ENCODE measurements around the gene ZNF567.
"Not testable (repeated sequence)": the region's sequence is repeated elsewhere in the genome, so short reads cannot be mapped to it uniquely, and the experiment has no call there.

The ZNF567 gene

GRCh38 chr19:36686365-36687213 lies 823 bp upstream of the ZNF567 start:
- peaks cover 8% of the 10 kb centered on the region; the same call in 1 of the 2 replicates for H3K4me1 ChIP-seq (ENCODE audit: insufficient read depth, low read length)
- peak overlapping the region; percentile 88 for H3K4me3 ChIP-seq (ENCODE audit: low read length)
- H3K9ac ChIP-seq (ENCODE audit: low read depth, low read length), result peak overlapping the region; percentile 71
- no peaks in the 10 kb centered on the region for H3K27me3 ChIP-seq (ENCODE audit: insufficient read depth, low read length)
- WGBS, result 35% methylated on average over 19 of the region's 20 CpGs
- H3K27ac ChIP-seq (ENCODE audit: low read depth, low read length), result no peak overlapping the region
- peaks cover 18% of the 10 kb centered on the region for H3K9me3 ChIP-seq (ENCODE audit: insufficient read depth, low read depth, low read length)
- H3K36me3 ChIP-seq (ENCODE audit: insufficient read depth, low read length), result peaks cover 30% of the 10 kb centered on the region

GRCh38 chr19:36688058-36688457 lies 646 bp downstream of the ZNF567 start:
- Histone ChIP-seq H3K9ac (ENCODE audit: low read depth, low read length) (peak overlapping the region; percentile 94), H3K4me1 (ENCODE audit: insufficient read depth, low read length) (peaks cover 8% of the 10 kb centered on the region; the same call in 1 of the 2 replicates), H3K27ac (ENCODE audit: low read depth, low read length) (peak overlapping the region; percentile 61), H3K27me3 (ENCODE audit: insufficient read depth, low read length) (no peaks in the 10 kb centered on the region), H3K4me3 (ENCODE audit: low read length) (peak overlapping the region; percentile 88), H3K36me3 (ENCODE audit: insufficient read depth, low read length) (peaks cover 45% of the 10 kb centered on the region), H3K9me3 (ENCODE audit: insufficient read depth, low read depth, low read length) (peaks cover 18% of the 10 kb centered on the region)
- WGBS, result 16% methylated on average over 9 of the region's 9 CpGs

GRCh38 chr19:36707134-36707533 lies 19.7 kb downstream of the ZNF567 start:
- Histone ChIP-seq H3K27me3 (ENCODE audit: insufficient read depth, low read length) (no peaks in the 10 kb centered on the region), H3K9me3 (ENCODE audit: insufficient read depth, low read depth, low read length) (peaks cover 82% of the 10 kb centered on the region), H3K27ac (ENCODE audit: low read depth, low read length) (no peak overlapping the region), H3K4me1 (ENCODE audit: insufficient read depth, low read length) (no peaks in the 10 kb centered on the region), H3K9ac (ENCODE audit: low read depth, low read length) (no peak overlapping the region), H3K36me3 (ENCODE audit: insufficient read depth, low read length) (peaks cover 60% of the 10 kb centered on the region), H3K4me3 (ENCODE audit: low read length) (no peak overlapping the region)
- 46% methylated on average over 2 of the region's 2 CpGs for WGBS

DNA sequence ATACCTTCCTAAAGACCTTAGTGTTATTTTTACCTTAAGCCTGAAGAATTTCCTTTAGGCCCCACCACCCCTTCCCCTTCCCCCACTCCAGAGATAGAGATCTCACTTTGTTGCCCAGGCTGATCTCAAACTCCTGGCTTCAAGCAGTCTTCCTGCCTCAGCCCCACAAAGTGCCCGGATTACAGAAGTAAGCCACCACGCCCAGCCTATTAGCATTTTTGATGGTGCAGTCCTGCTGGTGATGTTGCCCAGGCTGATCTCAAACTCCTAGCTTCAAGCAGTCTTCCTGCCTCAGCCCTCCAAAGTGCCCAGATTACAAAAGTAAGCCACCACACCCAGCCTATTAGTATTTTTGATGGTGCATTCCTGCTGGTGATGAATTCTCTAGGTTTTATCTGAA lies 22.0 kb downstream of the ZNF567 start:
- Histone ChIP-seq H3K4me3 (ENCODE audit: low read length) (no peak overlapping the region), H3K9ac (ENCODE audit: low read depth, low read length) (no peak overlapping the region), H3K4me1 (ENCODE audit: insufficient read depth, low read length) (no peaks in the 10 kb centered on the region), H3K9me3 (ENCODE audit: insufficient read depth, low read depth, low read length) (peaks cover 95% of the 10 kb centered on the region), H3K27me3 (ENCODE audit: insufficient read depth, low read length) (no peaks in the 10 kb centered on the region), H3K36me3 (ENCODE audit: insufficient read depth, low read length) (peaks cover 74% of the 10 kb centered on the region), H3K27ac (ENCODE audit: low read depth, low read length) (no peak overlapping the region)
- WGBS, result 97% methylated on average over 2 of the region's 2 CpGs

DNA sequence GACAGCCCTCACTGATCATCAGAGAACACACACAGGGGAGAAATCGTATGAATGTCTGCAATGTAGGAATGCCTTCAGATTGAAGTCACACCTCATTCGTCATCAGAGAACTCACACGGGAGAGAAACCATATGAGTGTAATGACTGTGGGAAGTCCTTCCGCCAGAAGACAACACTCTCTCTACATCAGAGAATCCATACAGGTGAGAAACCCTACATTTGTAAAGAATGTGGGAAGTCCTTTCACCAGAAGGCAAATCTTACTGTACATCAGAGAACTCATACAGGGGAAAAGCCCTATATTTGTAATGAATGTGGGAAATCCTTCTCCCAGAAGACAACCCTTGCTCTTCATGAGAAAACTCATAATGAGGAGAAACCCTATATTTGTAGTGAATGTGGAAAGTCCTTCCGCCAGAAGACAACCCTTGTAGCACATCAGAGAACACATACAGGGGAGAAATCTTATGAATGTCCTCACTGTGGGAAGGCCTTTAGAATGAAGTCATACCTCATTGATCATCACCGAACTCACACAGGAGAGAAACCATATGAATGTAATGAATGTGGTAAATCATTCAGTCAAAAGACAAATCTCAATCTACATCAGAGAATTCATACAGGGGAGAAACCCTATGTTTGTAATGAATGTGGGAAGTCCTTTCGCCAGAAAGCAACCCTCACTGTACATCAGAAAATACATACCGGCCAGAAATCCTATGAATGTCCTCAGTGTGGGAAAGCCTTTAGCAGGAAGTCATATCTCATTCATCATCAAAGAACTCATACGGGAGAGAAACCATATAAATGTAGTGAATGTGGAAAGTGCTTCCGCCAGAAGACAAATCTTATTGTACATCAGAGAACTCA lies 32.5 kb downstream of the ZNF567 start:
- Histone ChIP-seq H3K4me3 (ENCODE audit: low read length) (peak overlapping the region; percentile 26), H3K36me3 (ENCODE audit: insufficient read depth, low read length) (peaks cover 77% of the 10 kb centered on the region), H3K9me3 (ENCODE audit: insufficient read depth, low read depth, low read length) (peaks cover 93% of the 10 kb centered on the region), H3K27me3 (ENCODE audit: insufficient read depth, low read length) (no peaks in the 10 kb centered on the region), H3K9ac (ENCODE audit: low read depth, low read length) (no peak overlapping the region), H3K27ac (ENCODE audit: low read depth, low read length) (no peak overlapping the region), H3K4me1 (ENCODE audit: insufficient read depth, low read length) (no peaks in the 10 kb centered on the region)
- 100% methylated on average over 3 of the region's 10 CpGs for WGBS

- H3K27ac ChIP-seq (ENCODE audit: low read depth, low read length); H3K27me3 ChIP-seq (ENCODE audit: insufficient read depth, low read length); H3K36me3 ChIP-seq (ENCODE audit: insufficient read depth, low read length); H3K9ac ChIP-seq (ENCODE audit: low read depth, low read length); H3K4me3 ChIP-seq (ENCODE audit: low read length); H3K4me1 ChIP-seq (ENCODE audit: insufficient read depth, low read length): not testable (repeated sequence)
- WGBS, result 91% methylated on average over 8 of the region's 9 CpGs
- H3K9me3 ChIP-seq (ENCODE audit: insufficient read depth, low read depth, low read length), result peaks cover 73% of the 10 kb centered on the region
Measured at GRCh38 chr19:36736166-36736565, 48.8 kb downstream of the ZNF567 start.

DNA sequence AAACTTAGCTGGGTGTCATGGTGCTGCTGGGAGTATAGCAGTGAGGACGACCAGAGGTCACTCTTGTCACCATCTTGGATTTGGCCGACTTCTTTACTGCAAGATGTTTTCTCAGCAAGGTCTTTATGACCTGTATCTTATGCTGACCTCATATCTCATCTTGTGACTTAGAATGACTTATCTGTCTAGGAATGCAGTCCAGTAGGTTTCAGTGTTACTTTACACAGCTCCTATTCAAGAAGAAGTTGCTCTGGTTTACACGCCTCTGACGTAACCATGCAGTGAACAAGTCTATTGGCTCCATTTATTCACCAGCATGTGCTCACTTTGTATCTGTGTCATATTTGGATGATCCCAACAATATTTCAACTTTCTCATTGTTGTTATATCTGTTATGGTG lies 58.5 kb downstream of the ZNF567 start:
- peaks cover 82% of the 10 kb centered on the region for H3K9me3 ChIP-seq (ENCODE audit: insufficient read depth, low read depth, low read length)
- no peak overlapping the region for H3K4me3 ChIP-seq (ENCODE audit: low read length)
- H3K27ac ChIP-seq (ENCODE audit: low read depth, low read length), result no peak overlapping the region
- H3K4me1 ChIP-seq (ENCODE audit: insufficient read depth, low read length), result no peaks in the 10 kb centered on the region
- H3K27me3 ChIP-seq (ENCODE audit: insufficient read depth, low read length), result no peaks in the 10 kb centered on the region
- H3K9ac ChIP-seq (ENCODE audit: low read depth, low read length), result no peak overlapping the region
- peaks cover 64% of the 10 kb centered on the region for H3K36me3 ChIP-seq (ENCODE audit: insufficient read depth, low read length)
- 97% methylated on average over 4 of the region's 4 CpGs for WGBS

- H3K9me3 ChIP-seq (ENCODE audit: insufficient read depth, low read depth, low read length), result peaks cover 91% of the 10 kb centered on the region
- H3K27ac ChIP-seq (ENCODE audit: low read depth, low read length), result no peak overlapping the region
- 95% methylated on average over 9 of the region's 10 CpGs for WGBS
- H3K4me3 ChIP-seq (ENCODE audit: low read length), result peak overlapping the region; percentile 3
- no peak overlapping the region for H3K9ac ChIP-seq (ENCODE audit: low read depth, low read length)
- H3K27me3 ChIP-seq (ENCODE audit: insufficient read depth, low read length), result no peaks in the 10 kb centered on the region
- H3K36me3 ChIP-seq (ENCODE audit: insufficient read depth, low read length), result peaks cover 83% of the 10 kb centered on the region
- no peaks in the 10 kb centered on the region for H3K4me1 ChIP-seq (ENCODE audit: insufficient read depth, low read length)
Measured at GRCh38 chr19:36747750-36748149, 60.3 kb downstream of the ZNF567 start.

DNA sequence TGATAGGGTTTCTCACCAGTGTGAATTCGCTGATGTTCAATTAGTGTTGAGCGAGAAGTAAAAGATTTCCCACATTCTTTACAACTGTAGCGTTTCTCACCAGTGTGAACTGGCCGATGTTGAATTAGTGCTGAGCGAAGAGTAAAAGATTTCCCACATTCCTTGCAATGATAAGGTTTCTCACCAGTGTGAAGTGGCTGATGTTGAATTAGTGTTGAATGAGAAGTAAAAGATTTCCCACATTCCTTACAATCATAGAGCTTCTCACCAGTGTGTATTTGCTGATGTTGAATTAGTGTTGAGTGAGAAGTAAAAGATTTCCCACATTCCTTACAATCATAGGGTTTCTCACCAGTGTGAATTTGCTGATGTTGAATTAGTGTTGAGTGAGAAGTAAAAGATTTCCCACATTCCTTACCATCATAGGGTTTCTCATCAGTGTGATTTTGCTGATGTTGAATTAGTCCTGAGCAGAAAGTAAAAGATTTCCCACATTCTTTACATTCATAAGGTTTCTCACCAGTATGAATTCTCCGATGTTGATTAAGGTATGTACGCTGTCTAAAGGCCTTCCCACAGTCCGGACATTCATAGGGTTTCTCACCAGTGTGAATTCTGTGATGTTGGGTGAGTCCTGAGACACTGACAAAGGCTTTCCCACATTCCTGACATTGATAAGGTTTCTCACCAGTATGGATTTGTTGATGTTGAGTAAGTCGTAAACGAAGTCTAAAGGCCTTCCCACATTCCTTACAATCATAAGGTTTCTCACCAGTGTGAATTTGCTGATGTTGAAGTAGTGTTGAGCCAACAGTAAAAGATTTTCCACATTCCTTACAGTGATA lies 61.2 kb downstream of the ZNF567 start:
- H3K4me3 ChIP-seq (ENCODE audit: low read length), result peak overlapping the region; percentile 25
- WGBS, result 96% methylated on average over 8 of the region's 10 CpGs
- no peaks in the 10 kb centered on the region for H3K27me3 ChIP-seq (ENCODE audit: insufficient read depth, low read length)
- peaks cover 95% of the 10 kb centered on the region for H3K9me3 ChIP-seq (ENCODE audit: insufficient read depth, low read depth, low read length)
- peaks cover 92% of the 10 kb centered on the region for H3K36me3 ChIP-seq (ENCODE audit: insufficient read depth, low read length)
- no peaks in the 10 kb centered on the region for H3K4me1 ChIP-seq (ENCODE audit: insufficient read depth, low read length)
- no peak overlapping the region for H3K9ac ChIP-seq (ENCODE audit: low read depth, low read length)
- no peak overlapping the region for H3K27ac ChIP-seq (ENCODE audit: low read depth, low read length)

DNA sequence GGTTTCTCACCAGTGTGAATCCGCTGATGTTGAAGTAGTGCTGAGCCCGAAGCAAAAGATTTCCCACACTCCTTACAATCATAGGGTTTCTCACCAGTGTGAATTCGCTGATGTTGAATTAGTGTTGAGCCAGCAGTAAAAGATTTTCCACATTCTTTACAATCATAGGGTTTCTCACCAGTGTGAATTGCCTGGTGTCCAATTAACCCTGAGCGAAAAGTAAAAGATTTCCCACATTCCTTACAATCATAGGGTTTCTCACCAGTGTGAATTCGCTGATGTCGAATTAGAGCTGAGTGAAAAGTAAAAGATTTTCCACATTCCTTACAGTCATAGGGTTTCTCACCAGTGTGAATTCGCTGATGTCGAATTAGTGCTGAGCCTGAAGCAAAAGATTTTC lies 62.2 kb downstream of the ZNF567 start:
- H3K36me3 ChIP-seq (ENCODE audit: insufficient read depth, low read length), result peaks cover 98% of the 10 kb centered on the region
- 98% methylated on average over 8 of the region's 8 CpGs for WGBS
- H3K4me3 ChIP-seq (ENCODE audit: low read length), result peak overlapping the region; percentile 25
- H3K27me3 ChIP-seq (ENCODE audit: insufficient read depth, low read length); H3K9ac ChIP-seq (ENCODE audit: low read depth, low read length); H3K4me1 ChIP-seq (ENCODE audit: insufficient read depth, low read length); H3K27ac ChIP-seq (ENCODE audit: low read depth, low read length): not testable (repeated sequence)
- H3K9me3 ChIP-seq (ENCODE audit: insufficient read depth, low read depth, low read length), result peaks cover 96% of the 10 kb centered on the region

Data from HUES64 (cell line).